K562 (cell line): Measurements from ENCODE around the gene ANKFN1. TPM values are rescaled to one million over a fixed set of nuclear protein-coding genes. Genes with fewer than 3 reads are reported as not detected.

Experiments
- ATF3 ChIP-seq, 2 experiments: fragments of 450-650 bp in 1 of 2; sonication (generic) in 1 of 2; formaldehyde crosslinking in 1 of 2; IDR thresholded peaks in 1 of 2; conservative IDR thresholded peaks in 1 of 2; 2 replicates each; pipeline versions ENCODE4 v1.6.1 to v1.8.1; 2016 to 2023; ENCODE audit warnings: mild to moderate bottlenecking in 2 of 2, moderate library complexity in 2 of 2, inconsistent platforms in 1 of 2, missing genetic modification reagents in 1 of 2
- BRCA1 ChIP-seq, 2 experiments: fragments of 450-650 bp in 1 of 2; sonication (generic) in 1 of 2; formaldehyde crosslinking in 1 of 2; IDR thresholded peaks; 2 replicates each; pipeline versions ENCODE4 v1.5.0 to v1.6.1; 2017 to 2020; ENCODE audit warnings: mild to moderate bottlenecking in 1 of 2, missing genetic modification reagents in 1 of 2
- FIP1L1 ChIP-seq: fragments of 200-400 bp; formaldehyde crosslinking; IDR thresholded peaks from 2 replicates; pipeline ENCODE4 v1.6.1; 2018; ENCODE audit warnings: mild to moderate bottlenecking, low read depth, low read length; ENCODE audit not compliant: poor library complexity, severe bottlenecking
- HDAC8 ChIP-seq: fragments of 450-650 bp; IDR thresholded peaks from 2 replicates; pipeline ENCODE4 v1.6.1; 2016; ENCODE audit warnings: mild to moderate bottlenecking, missing genetic modification characterization, moderate library complexity, missing compliant biosample characterization
- HOXB6 ChIP-seq: fragments of 250-450 bp; sonication (Bioruptor Pico); IDR thresholded peaks from 2 replicates; pipeline ENCODE4 v1.5.1; 2022; ENCODE audit warnings: mild to moderate bottlenecking, borderline replicate concordance
- JUND ChIP-seq, 2 experiments: IDR thresholded peaks; 2 replicates in 1 of 2; 3 replicates in 1 of 2; pipeline ENCODE4 v1.6.1; 2011; ENCODE audit warnings: borderline replicate concordance in 2 of 2, low read depth in 2 of 2, low read length in 2 of 2, improper control_type of control experiment in 1 of 2, missing biosample characterization in 1 of 2, missing genetic modification characterization in 1 of 2, missing genetic modification reagents in 1 of 2
- NEUROD1 ChIP-seq: fragments of 150-350 bp; IDR thresholded peaks from 2 replicates; pipeline ENCODE4 v1.6.1; 2014; ENCODE audit warnings: borderline replicate concordance, low read length, low read depth; ENCODE audit not compliant: partially characterized antibody
- NFXL1 ChIP-seq: fragments of 450-650 bp; formaldehyde crosslinking; IDR thresholded peaks from 2 replicates; pipeline ENCODE4 v1.4.0; 2021; ENCODE audit warnings: mild to moderate bottlenecking
- ZBTB12 ChIP-seq: fragments of 250-450 bp; sonication (Bioruptor Pico); IDR thresholded peaks from 2 replicates; pipeline ENCODE4 v1.4.0; 2020
- ZNF318 ChIP-seq, 2 experiments: fragments of 450-650 bp; IDR thresholded peaks; 2 replicates each; pipeline ENCODE4 v1.6.1; 2016; ENCODE audit warnings: mild to moderate bottlenecking in 2 of 2, borderline replicate concordance in 1 of 2, low read depth in 1 of 2, moderate library complexity in 1 of 2
- polyA plus RNA-seq, 8 experiments: library from polyadenylated mRNA; depleted of rRNA in 4 of 8; stranded (reverse) in 5 of 8; unstranded in 3 of 8; fragments of >200 nt; fragmentation: Nextera tagmentation in 2 of 8; fragmentation: Illumina TruSeq in 1 of 8; extraction: Ambion mirVana in 2 of 8; extraction: Trizol in 1 of 8; gene quantifications; 2 replicates each; pipeline versions ENCODE4 v1.2.1 to v1.2.3, GENCODE V29; 2011 to 2014; ENCODE audit warnings: inconsistent platforms in 1 of 8, missing spikeins in 1 of 8
- total RNA-seq, 7 experiments: library from RNA; depleted of rRNA in 6 of 7; stranded (reverse); fragments of >200 nt in 6 of 7; fragmentation: Illumina TruSeq in 2 of 7; extraction: Trizol in 2 of 7; gene quantifications; 2 replicates each; pipeline versions ENCODE4 v1.2.1 to v1.2.3, GENCODE V29; 2011 to 2021; ENCODE audit warnings: low replicate concordance in 1 of 7

The ANKFN1 gene
- total and polyA plus RNA-seq, 9 of the 15 experiments (the other 6 are each of a cell fraction or from before 2014, with no cell fraction given): 0.04 to 0.39 (median 0.15) TPM; not detected in 1

- no peak for TF ChIP-seq HOXB6 (CRISPR knock-in tag)
- TF ChIP-seq NEUROD1: no peak
- TF ChIP-seq ATF3 (IDR thresholded peaks at IDR 0.05): peak; percentile 57
- no peak for TF ChIP-seq ATF3 (CRISPR knock-in tag; conservative IDR thresholded peaks at IDR 0.05)
- TF ChIP-seq JUND (IDR thresholded peaks at IDR 0.05; ENCODE audit: borderline replicate concordance, low read depth, low read length): no peak
- TF ChIP-seq JUND (tag; IDR thresholded peaks at IDR 0.05; ENCODE audit: borderline replicate concordance, low read depth, low read length): 0 out of 3 replicates have a peak, but pooled peaks have one; percentile 25
- TF ChIP-seq ZNF318 (IDR thresholded peaks at IDR 0.05; ENCODE audit: borderline replicate concordance in 1 of 2, low read depth in 1 of 2): no peak
- no peak for TF ChIP-seq HDAC8 (tag)
- TF ChIP-seq ZBTB12: no peak
- no peak for TF ChIP-seq NFXL1 (CRISPR knock-in tag)
- TF ChIP-seq BRCA1 (IDR thresholded peaks at IDR 0.05): no peak
- no peak for TF ChIP-seq BRCA1 (CRISPR knock-in tag; IDR thresholded peaks at IDR 0.05)
- TF ChIP-seq FIP1L1: no peak
- TF ChIP-seq, all 486 proteins: peak for 5
These were observed 395.4 kb downstream of the ANKFN1 start (continued) for GRCh38 chr17:56548661-56549060.
